Adrenal gland (tissue), 12 donors: ENCODE measurements around the gene TBC1D13. TPM values are rescaled to one million over a fixed set of nuclear protein-coding genes. Genes with fewer than 3 reads are reported as not detected.

Source experiments
- DNase-seq, 7 donors: peaks; one replicate each; pipeline ENCODE4 v3.0.0-alpha.2; 2019 to 2020
- H3K27ac ChIP-seq, 5 donors: fragments of 200-600 bp; sonication (generic) in 4 of 5; 1 replicate in 3 of 5; 2 replicates in 2 of 5; pipeline versions ENCODE4 v1.5.1 to v1.8.0; 2016 to 2020; ENCODE audit warnings: mild to moderate bottlenecking in 1 of 5
- H3K27me3 ChIP-seq: fragments of 200-600 bp; 2 replicates; pipeline ENCODE4 v1.8.0; 2021
- H3K36me3 ChIP-seq, 2 donors: fragments of 200-600 bp; replicated peaks in 1 of 2; 1 replicate in 1 of 2; 2 replicates in 1 of 2; pipeline versions ENCODE4 v1.5.1 to v1.8.0; 2018 to 2022
- H3K4me1 ChIP-seq, 2 donors: fragments of 200-600 bp; replicated peaks in 1 of 2; 1 replicate in 1 of 2; 2 replicates in 1 of 2; pipeline versions ENCODE4 v1.5.1 to v1.8.0; 2018 to 2021
- H3K4me3 ChIP-seq, 4 donors: fragments of 200-600 bp; sonication (generic) in 3 of 4; one replicate each; pipeline ENCODE4 v1.5.1; 2016 to 2018
- H3K9me3 ChIP-seq, 3 donors: fragments of 200-600 bp; sonication (generic) in 1 of 3; replicated peaks in 1 of 3; 1 replicate in 2 of 3; 2 replicates in 1 of 3; pipeline versions ENCODE4 v1.5.1 to v1.8.0; 2016 to 2021
- CTCF ChIP-seq, 6 experiments: fragments of 450-650 bp in 4 of 6; fragments of 200-600 bp in 2 of 6; sonication (generic) in 1 of 6; IDR thresholded peaks; 1 replicate in 5 of 6; 2 replicates in 1 of 6; pipeline versions ENCODE4 v1.5.1 to v1.8.0; 2016 to 2021; ENCODE audit warnings: antibody characterized with exemption in 6 of 6, mild to moderate bottlenecking in 2 of 6, moderate library complexity in 1 of 6
- POLR2A ChIP-seq, 2 donors: fragments of 450-650 bp; IDR thresholded peaks; one replicate each; pipeline ENCODE4 v1.6.1; 2017; ENCODE audit warnings: antibody characterized with exemption in 2 of 2, mild to moderate bottlenecking in 2 of 2, moderate library complexity in 1 of 2
- WGBS, 4 donors: extraction: QIAGEN DNeasy Blood & Tissue Kit in 2 of 4; methylation state at CpG; one replicate each; pipeline versions ENCODE4 v1.1.5 to v1.1.7; 2013 to 2017; 5-methylcytosine and 5-hydroxymethylcytosine counted together
- intact Hi-C, 2 donors: fragments of 100-400 bp; cut with DNase I; formaldehyde crosslinking; loops; one replicate each; pipeline versions ENCODE4 v1.14.1 to v1.15.0; 2022 to 2023
- polyA plus RNA-seq, 3 donors: library from polyadenylated mRNA; stranded (reverse); fragments of 200-250 nt in 2 of 3; fragments of 350-450 nt in 1 of 3; fragmentation: Illumina TruSeq in 1 of 3; extraction: RNeasy Lipid Tissue Mini Kit (QIAGEN cat#74804) in 1 of 3; gene quantifications; one replicate each; pipeline ENCODE4 v1.2.3, GENCODE V29; 2013 to 2014
- total RNA-seq, 9 donors: library from RNA; depleted of rRNA in 4 of 9; stranded (reverse); fragments of >200 nt in 4 of 9; fragments of 120-200 nt in 1 of 9; fragmentation: NEBNext Ultra II Directional in 1 of 9; extraction: Animal tissue kit (Norgen Biotek cat#: 25700) in 1 of 9; gene quantifications; one replicate each; pipeline versions ENCODE4 v1.1.0 to v1.2.4, GENCODE V29; 2013 to 2023
- donor health status: healthy with polysubstance abuse.
- donor health status: Bipolar disorder and iron deficiency.
- donor health status: DM: yes; HTN: yes; CAD: no.
- donor health status: DM: no; HTN: no; CAD: no.
- donor health status: DM: no; HTN: no; CAD: no.
- donor health status: DM: yes; HTN: yes; CAD: no.

Gene TBC1D13
- total and polyA plus RNA-seq, 12 donors: 15.9 to 72.7 (median 29.0) TPM

DNA sequence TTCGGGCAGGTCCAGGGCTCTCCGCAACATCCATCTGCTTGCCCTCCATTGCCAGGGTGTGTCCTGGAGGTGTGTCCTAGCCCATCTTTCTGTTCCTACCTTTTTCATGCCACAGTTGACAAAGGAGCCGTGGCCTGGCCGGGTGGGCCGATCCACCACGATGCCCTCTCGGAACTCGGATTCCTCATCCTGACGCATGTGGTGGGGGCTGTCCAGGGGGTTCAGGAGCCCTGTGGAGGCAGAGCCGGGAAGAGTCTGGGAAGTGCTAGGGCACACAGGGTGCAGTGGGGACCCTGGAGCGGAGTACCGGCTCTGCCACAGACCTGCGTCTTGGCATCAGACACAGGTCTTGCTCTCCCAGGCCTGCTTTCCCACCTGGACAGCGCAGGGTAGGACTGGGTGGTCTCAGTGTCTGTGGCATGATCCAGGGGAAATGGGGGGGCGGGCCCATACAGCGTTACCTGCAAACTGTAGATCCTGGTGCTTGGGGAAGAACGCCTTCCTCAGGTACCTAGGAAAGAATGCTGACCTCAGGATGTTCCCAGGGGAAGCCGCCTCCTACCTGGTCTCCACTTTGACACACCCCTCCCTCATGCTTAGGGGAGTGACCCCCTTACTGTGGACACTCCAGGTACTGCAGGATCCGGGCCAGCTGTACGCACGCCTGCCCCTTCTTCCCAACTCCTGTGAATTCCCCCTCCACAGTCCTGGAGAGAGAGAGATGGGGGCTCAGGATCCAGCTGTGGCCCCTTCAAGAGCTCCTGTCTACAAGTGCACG lies 39.1 kb downstream of the TBC1D13 start:
- Histone ChIP-seq H3K4me3 (no peak overlapping the region), H3K27me3 (no peaks in the 10 kb centered on the region), H3K4me1 (peaks cover 7 to 16% of the 10 kb centered on the region in 2 donors), H3K27ac (no peak overlapping the region), H3K36me3 (peaks cover 0 to 56% of the 10 kb centered on the region in 2 donors), H3K9me3 (no peaks in the 10 kb centered on the region)
- intact Hi-C loops: no loop called here
- no peak for TF ChIP-seq POLR2A (IDR thresholded peaks at IDR 0.05)
- WGBS, 4 donors: 93 to 96% (median 94%) methylated on average over 12 to 22 of the region's 22 CpGs
- DNase-seq: no peak

DNA sequence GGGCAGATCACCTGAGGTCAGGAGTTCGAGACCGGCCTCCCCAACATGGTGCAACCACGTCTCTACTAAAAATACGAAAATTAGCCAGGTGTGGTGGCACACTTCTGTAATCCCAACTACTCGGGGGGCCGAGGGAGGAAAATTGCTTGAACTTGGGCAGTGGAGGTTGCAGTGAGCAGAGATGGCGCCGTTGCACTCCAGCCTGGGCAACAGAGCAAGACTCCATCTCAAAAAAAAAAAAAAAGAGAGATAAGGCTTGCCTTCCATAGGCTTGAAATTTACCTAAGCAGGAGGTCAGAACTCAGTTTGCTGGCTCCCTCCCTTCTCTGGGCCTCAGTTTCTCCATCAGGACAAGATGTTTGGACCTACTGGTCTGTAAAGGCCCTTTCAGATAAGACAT lies 41.2 kb downstream of the TBC1D13 start:
- Histone ChIP-seq H3K9me3 (no peaks in the 10 kb centered on the region), H3K4me1 (peaks cover 7 to 16% of the 10 kb centered on the region in 2 donors), H3K27ac (no peak overlapping the region), H3K36me3 (peaks cover 0 to 38% of the 10 kb centered on the region in 2 donors), H3K4me3 (no peak overlapping the region), H3K27me3 (no peaks in the 10 kb centered on the region)
- DNase-seq: no peak
- TF ChIP-seq CTCF (IDR thresholded peaks at IDR 0.05): no peak
- TF ChIP-seq POLR2A (IDR thresholded peaks at IDR 0.05): no peak
- intact Hi-C loops: no loop called here
- WGBS, 4 donors: 84 to 91% (median 90%) methylated on average over 8 of the region's 8 CpGs

DNA sequence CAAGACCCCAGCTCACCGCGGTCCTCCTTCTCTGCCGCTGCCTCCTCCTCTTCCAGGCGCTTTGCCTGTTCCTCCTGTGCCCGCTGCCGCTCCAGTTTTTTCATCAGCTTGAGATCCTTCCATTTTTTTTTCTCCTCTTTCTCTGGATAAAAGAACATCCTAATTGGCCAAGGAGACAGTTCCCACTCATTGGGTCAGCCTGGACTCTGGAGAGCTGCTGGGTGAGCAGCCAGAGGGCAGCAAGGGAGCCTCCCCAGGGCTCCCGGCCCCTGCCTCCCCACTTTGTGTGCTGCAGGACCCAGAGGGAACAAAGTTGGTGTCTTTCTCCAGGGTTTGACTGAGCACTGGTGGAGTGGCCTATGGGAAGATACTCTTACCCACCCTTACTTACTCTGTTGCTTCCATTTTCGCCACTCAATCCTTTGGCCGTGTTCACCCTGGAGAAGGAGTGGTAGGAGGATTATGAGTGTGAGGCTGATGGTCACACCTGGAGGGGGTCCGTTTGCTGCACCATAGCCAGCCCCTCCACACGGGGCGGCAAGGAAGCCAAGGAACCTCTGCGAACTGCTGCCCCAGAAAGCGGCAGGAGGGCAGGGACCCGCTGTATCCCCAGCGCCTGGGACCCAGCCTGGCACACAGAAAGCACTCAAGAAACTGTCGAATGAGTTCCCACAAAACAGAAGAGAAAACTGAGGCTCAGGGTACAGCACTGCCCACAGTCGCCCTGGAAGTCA lies 41.8 kb downstream of the TBC1D13 start:
- peak overlapping the region in 2 of 5 donors; percentile 62 to 72 for H3K27ac ChIP-seq
- TF ChIP-seq POLR2A (IDR thresholded peaks at IDR 0.05): no peak
- no peak for TF ChIP-seq CTCF (IDR thresholded peaks at IDR 0.05)
- intact Hi-C loops: no loop called here
- peaks cover 7 to 16% of the 10 kb centered on the region in 2 donors for H3K4me1 ChIP-seq
- WGBS, 4 donors: 31 to 67% (median 39%) methylated on average over 8 to 18 of the region's 18 CpGs
- peak overlapping the region; percentile 40 to 90 (median 59) for H3K4me3 ChIP-seq
- no peak for DNase-seq
- H3K27me3 ChIP-seq: no peaks in the 10 kb centered on the region
- peaks cover 0 to 33% of the 10 kb centered on the region in 2 donors for H3K36me3 ChIP-seq
- no peaks in the 10 kb centered on the region for H3K9me3 ChIP-seq

- Histone ChIP-seq H3K36me3 (peaks cover 0 to 28% of the 10 kb centered on the region in 2 donors), H3K4me1 (peaks cover 7 to 16% of the 10 kb centered on the region in 2 donors), H3K27ac (peak within 1 kb of the TSS in 2 of 5 donors; percentile 62 to 72), H3K9me3 (no peaks in the 10 kb centered on the region), H3K27me3 (no peaks in the 10 kb centered on the region), H3K4me3 (peak within 1 kb of the TSS; percentile 40 to 90 (median 59))
- DNase-seq: peak; percentile 92 to 96 (median 94)
- intact Hi-C loops: no loop called here
- 1 to 6% (median 1%) methylated on average over 5 to 56 of the region's 56 CpGs for WGBS, 4 donors
- TF ChIP-seq CTCF (IDR thresholded peaks at IDR 0.05) (no peak), POLR2A (IDR thresholded peaks at IDR 0.05) (peak in 1 of 2 donors; percentile 43)
These were observed 42.6 kb downstream of the TBC1D13 start, which contains the start of gene SPOUT1 for GRCh38 chr9:128829477-128830251. Gene SPOUT1, minus strand, starts transcription at chr9:128829794. Its CDS starts 14 bp downstream, at chr9:128829780.
